T-helper 22 cell (primary cell): Measurements from ENCODE around the gene DSP.

Source experiments
- DNase-seq: peaks from one replicate; pipeline ENCODE4 v3.0.0-alpha.2; 2020; ENCODE audit warnings: low read depth

DSP gene

GRCh38 chr6:7591770-7592169, 50.3 kb downstream of the DSP start:
- DNase-seq, result no peak

GRCh38 chr6:7593229-7593628, 51.8 kb downstream of the DSP start:
- no peak for DNase-seq

- no peak for DNase-seq
These were observed 53.2 kb downstream of the DSP start for GRCh38 chr6:7594579-7595125.

GRCh38 chr6:7604003-7604402, 62.5 kb downstream of the DSP start:
- DNase-seq, result no peak

GRCh38 chr6:7604506-7604905, 63.0 kb downstream of the DSP start:
- no peak for DNase-seq

- DNase-seq, result no peak
These were observed 74.3 kb downstream of the DSP start for GRCh38 chr6:7615611-7616383.

GRCh38 chr6:7617801-7618764, 76.6 kb downstream of the DSP start:
- DNase-seq, result no peak

- DNase-seq, result no peak
These were observed 80.3 kb downstream of the DSP start for GRCh38 chr6:7621761-7622160.

GRCh38 chr6:7624796-7625710, 83.6 kb downstream of the DSP start:
- no peak for DNase-seq

- DNase-seq, result no peak
These were observed 87.0 kb downstream of the DSP start for GRCh38 chr6:7628479-7628878.

- DNase-seq, result no peak
These were observed 87.4 kb downstream of the DSP start for GRCh38 chr6:7628909-7629308.

GRCh38 chr6:7629321-7629720, 87.8 kb downstream of the DSP start:
- DNase-seq, result no peak

GRCh38 chr6:7630792-7631191, 89.3 kb downstream of the DSP start:
- DNase-seq, result no peak

- DNase-seq, result no peak
These were observed 90.0 kb downstream of the DSP start for GRCh38 chr6:7631466-7631865.

GRCh38 chr6:7632501-7633290, 91.2 kb downstream of the DSP start:
- DNase-seq, result no peak

- no peak for DNase-seq
These were observed 91.9 kb downstream of the DSP start for GRCh38 chr6:7633361-7633760.

- no peak for DNase-seq
These were observed 94.7 kb downstream of the DSP start for GRCh38 chr6:7636151-7636550.
